GM12878 (cell line): ENCODE data around the gene CD63. TPM values are rescaled to one million over a fixed set of nuclear protein-coding genes. Genes with fewer than 3 reads are reported as not detected.

ENCODE experiments used
- ATAC-seq: fragments of 200-7000 bp; cut with Tn5 transposase; 3 replicates; pipeline ENCODE4 v1.9.1; 2020; ENCODE audit warnings: mild to moderate bottlenecking, moderate library complexity
- BruUV-seq: library from RNA; stranded (reverse); fragments of 400-500 nt; replicated peaks from 2 replicates; lab custom pipeline; 2021; lab: Mats Ljungman, UMichigan
- CTCF ChIA-PET: fragments of 300-600 bp; sonication (Branson Sonifier 250); formaldehyde crosslinking; extraction: SDS; loops from one replicate; lab custom pipeline; 2021; ENCODE audit warnings: inconsistent platforms; lab: Yijun Ruan, JAX
- POLR2A ChIA-PET: fragments of 350-600 bp; formaldehyde crosslinking; extraction: SDS; loops from one replicate; lab custom pipeline; 2021; ENCODE audit warnings: inconsistent platforms; lab: Charles Lee
- RAD21 ChIA-PET: fragments of 300-600 bp; sonication (Branson Sonifier 250); formaldehyde crosslinking; loops from one replicate; lab custom pipeline; 2023; ENCODE audit warnings: antibody characterized with exemption; ENCODE audit not compliant: unreplicated experiment; lab: Charles Lee
- SMC1A ChIA-PET: fragments of 300-600 bp; sonication (Branson Sonifier 250); formaldehyde crosslinking; loops from one replicate; lab custom pipeline; 2023; ENCODE audit not compliant: unreplicated experiment, uncharacterized antibody; lab: Charles Lee
- DNase-seq: peaks from one replicate; pipeline ENCODE4 v3.0.0-alpha.2; 2011; ENCODE audit warnings: low read depth, low spot score
- FAIRE-seq: peaks from 3 replicates; lab custom pipeline; 2011; peaks lifted over from hg19 to GRCh38; lab: Jason Lieb, UNC
- H2AFZ ChIP-seq: 2 replicates; pipeline ENCODE4 v1.6.0; 2011; ENCODE audit warnings: low read depth, low read length, control low read depth; ENCODE audit not compliant: control insufficient read depth
- H3K27ac ChIP-seq: 2 replicates; pipeline ENCODE4 v1.5.1; 2011; ENCODE audit warnings: control low read depth; ENCODE audit not compliant: control insufficient read depth, insufficient read depth
- H3K27me3 ChIP-seq, 2 experiments: replicated peaks in 1 of 2; 2 replicates each; pipeline versions ENCODE4 v1.6.0 to v1.6.1; 2011; ENCODE audit warnings: low read length in 1 of 2; ENCODE audit not compliant: control insufficient read depth in 2 of 2, insufficient read depth in 2 of 2
- H3K36me3 ChIP-seq, 2 experiments: 2 replicates each; pipeline ENCODE4 v1.5.1; 2011; ENCODE audit warnings: low read length in 1 of 2; ENCODE audit not compliant: control insufficient read depth in 2 of 2, insufficient read depth in 2 of 2
- H3K4me1 ChIP-seq: 2 replicates; pipeline ENCODE4 v1.6.1; 2011; ENCODE audit warnings: mild to moderate bottlenecking, low read length, moderate library complexity, mixed read lengths; ENCODE audit not compliant: control insufficient read depth, insufficient read depth
- H3K4me2 ChIP-seq: 2 replicates; pipeline ENCODE4 v1.6.0; 2011; ENCODE audit warnings: control low read depth; ENCODE audit not compliant: control insufficient read depth, insufficient read depth
- H3K4me3 ChIP-seq: fragments of 200-600 bp; sonication (generic); 2 replicates; pipeline ENCODE4 v1.5.1; 2016
- H3K79me2 ChIP-seq: 2 replicates; pipeline ENCODE4 v1.6.0; 2011; ENCODE audit warnings: low read length; ENCODE audit not compliant: control insufficient read depth, insufficient read depth
- H3K9ac ChIP-seq: 2 replicates; pipeline ENCODE4 v1.8.0; 2011; ENCODE audit warnings: low read length, control low read depth, mixed read lengths; ENCODE audit not compliant: control insufficient read depth, insufficient read depth
- H3K9me3 ChIP-seq: replicated peaks from 3 replicates; pipeline ENCODE4 v1.5.1; 2011; ENCODE audit warnings: mild to moderate bottlenecking, low read length; ENCODE audit not compliant: control insufficient read depth, insufficient read depth
- H4K20me1 ChIP-seq: 2 replicates; pipeline ENCODE4 v1.6.0; 2011; ENCODE audit not compliant: control insufficient read depth, insufficient read depth
- BACH1 ChIP-seq: fragments of 450-650 bp; IDR thresholded peaks from 2 replicates; pipeline ENCODE4 v1.6.1; 2017; ENCODE audit warnings: mild to moderate bottlenecking, borderline replicate concordance
- CBX5 ChIP-seq: sonication (generic); IDR thresholded peaks from 2 replicates; pipeline ENCODE4 v1.6.1; 2016; ENCODE audit warnings: low read depth, moderate library complexity, mild to moderate bottlenecking, inconsistent platforms
- CREM ChIP-seq: IDR thresholded peaks from 2 replicates; pipeline ENCODE4 v1.6.1; 2014; ENCODE audit warnings: antibody characterized with exemption, low read depth
- ELK1 ChIP-seq: IDR thresholded peaks from 2 replicates; pipeline ENCODE4 v1.6.1; 2012; ENCODE audit warnings: low read depth, low read length, improper control_type of control experiment
- EP300 ChIP-seq, 2 experiments: fragments of 150-350 bp in 1 of 2; IDR thresholded peaks; 2 replicates each; pipeline ENCODE4 v1.6.1; 2011 to 2012; ENCODE audit warnings: low read depth in 2 of 2, low read length in 2 of 2, borderline replicate concordance in 1 of 2, improper control_type of control experiment in 1 of 2, inconsistent platforms in 1 of 2; ENCODE audit not compliant: control insufficient read depth in 1 of 2
- ETV6 ChIP-seq, 2 experiments: fragments of 450-650 bp in 1 of 2; IDR thresholded peaks in 1 of 2; conservative IDR thresholded peaks in 1 of 2; 2 replicates each; pipeline ENCODE4 v1.6.1; 2014; ENCODE audit warnings: antibody characterized with exemption in 1 of 2, borderline replicate concordance in 1 of 2, low read depth in 1 of 2, mild to moderate bottlenecking in 1 of 2, moderate library complexity in 1 of 2
- HDAC6 ChIP-seq: fragments of 200-600 bp; sonication (generic); IDR thresholded peaks from one replicate; pipeline ENCODE4 v1.8.0; 2017; ENCODE audit warnings: antibody characterized with exemption; ENCODE audit not compliant: unreplicated experiment
- LARP7 ChIP-seq: fragments of 450-650 bp; IDR thresholded peaks from 2 replicates; pipeline ENCODE4 v1.6.1; 2017; ENCODE audit warnings: mild to moderate bottlenecking
- NBN ChIP-seq: fragments of 450-650 bp; IDR thresholded peaks from 2 replicates; pipeline ENCODE4 v1.6.1; 2016
- PML ChIP-seq: IDR thresholded peaks from 2 replicates; pipeline ENCODE4 v1.6.1; 2012; ENCODE audit warnings: low read length, inconsistent platforms
- SMARCA5 ChIP-seq: fragments of 450-650 bp; IDR thresholded peaks from 2 replicates; pipeline ENCODE4 v1.6.1; 2017; ENCODE audit warnings: mild to moderate bottlenecking
- WGBS: methylation state at CpG from one replicate; pipeline ENCODE4 v1.1.6; 2016; ENCODE audit warnings: low lambda C conversion rate; ENCODE audit not compliant: insufficient replicate concordance, insufficient coverage; ENCODE audit errors: missing lambda C conversion rate; 5-methylcytosine and 5-hydroxymethylcytosine counted together
- in situ Hi-C: fragments of 300-500 bp; cut with MboI; formaldehyde crosslinking; loops from 9 replicates; pipeline ENCODE4 v1.14.3; 2018; ENCODE audit warnings: mixed read lengths
- intact Hi-C: fragments of 100-400 bp; cut with micrococcal nuclease; formaldehyde crosslinking; loops from one replicate; pipeline ENCODE4 v1.14.2; 2022; ENCODE audit not compliant: unreplicated experiment
- polyA plus RNA-seq, 11 experiments: library from polyadenylated mRNA; depleted of rRNA in 4 of 11; unstranded in 6 of 11; stranded (reverse) in 5 of 11; fragments of >200 nt; fragmentation: Nextera tagmentation in 4 of 11; fragmentation: Illumina TruSeq in 1 of 11; extraction: Ambion mirVana in 4 of 11; extraction: Trizol in 1 of 11; gene quantifications; 1 replicate in 1 of 11; 2 replicates in 10 of 11; pipeline versions ENCODE4 v1.2.1 to v1.2.3, GENCODE V29; 2011 to 2016; ENCODE audit warnings: inconsistent platforms in 2 of 11, missing spikeins in 2 of 11, low read depth in 1 of 11
- total RNA-seq, 4 experiments: library from RNA; depleted of rRNA in 3 of 4; stranded (reverse); fragments of >200 nt in 3 of 4; fragmentation: Illumina TruSeq in 1 of 4; extraction: Trizol in 1 of 4; gene quantifications; 2 replicates each; pipeline versions ENCODE4 v1.2.1 to v1.2.3, GENCODE V29; 2013 to 2021
- TF ChIP-seq, protein P1 (sequence below): IDR thresholded peaks from 2 replicates; pipeline ENCODE4 v1.6.1; 2012; ENCODE audit warnings: improper control_type of control experiment, low read depth, low read length; ENCODE audit not compliant: insufficient replicate concordance

The CD63 gene
- total and polyA plus RNA-seq, 10 of the 15 experiments (the other 5 are each of a cell fraction or from before 2014, with no cell fraction given) = 147 to 220 (median 183) TPM

- H3K9me3 ChIP-seq = no peaks in the 10 kb centered on the region; the same call in 2 of the 3 replicates
- no peak for ATAC-seq
- 77% methylated on average over 2 of the region's 2 CpGs for WGBS
- in situ Hi-C loops = no loop called here
- FAIRE-seq = no peak
- no peak overlapping the region for H3K9ac ChIP-seq
- no peak overlapping the region for H3K27ac ChIP-seq
- TF ChIP-seq HDAC6 (no peak), ELK1 (no peak), ETV6 (conservative IDR thresholded peaks at IDR 0.05 in 1 of 2, IDR thresholded peaks at IDR 0.05 in 1 of 2; ENCODE audit: borderline replicate concordance in 1 of 2, low read depth in 1 of 2) (no peak), CBX5 (no peak), LARP7 (no peak), CREM (no peak), BACH1 (no peak), EP300 (IDR thresholded peaks at IDR 0.05; ENCODE audit: borderline replicate concordance in 1 of 2, control insufficient read depth in 1 of 2, low read depth in 2 of 2, low read length in 2 of 2) (no peak), SMARCA5 (no peak), PML (no peak), NBN (no peak)
- TF ChIP-seq, protein P1, sequence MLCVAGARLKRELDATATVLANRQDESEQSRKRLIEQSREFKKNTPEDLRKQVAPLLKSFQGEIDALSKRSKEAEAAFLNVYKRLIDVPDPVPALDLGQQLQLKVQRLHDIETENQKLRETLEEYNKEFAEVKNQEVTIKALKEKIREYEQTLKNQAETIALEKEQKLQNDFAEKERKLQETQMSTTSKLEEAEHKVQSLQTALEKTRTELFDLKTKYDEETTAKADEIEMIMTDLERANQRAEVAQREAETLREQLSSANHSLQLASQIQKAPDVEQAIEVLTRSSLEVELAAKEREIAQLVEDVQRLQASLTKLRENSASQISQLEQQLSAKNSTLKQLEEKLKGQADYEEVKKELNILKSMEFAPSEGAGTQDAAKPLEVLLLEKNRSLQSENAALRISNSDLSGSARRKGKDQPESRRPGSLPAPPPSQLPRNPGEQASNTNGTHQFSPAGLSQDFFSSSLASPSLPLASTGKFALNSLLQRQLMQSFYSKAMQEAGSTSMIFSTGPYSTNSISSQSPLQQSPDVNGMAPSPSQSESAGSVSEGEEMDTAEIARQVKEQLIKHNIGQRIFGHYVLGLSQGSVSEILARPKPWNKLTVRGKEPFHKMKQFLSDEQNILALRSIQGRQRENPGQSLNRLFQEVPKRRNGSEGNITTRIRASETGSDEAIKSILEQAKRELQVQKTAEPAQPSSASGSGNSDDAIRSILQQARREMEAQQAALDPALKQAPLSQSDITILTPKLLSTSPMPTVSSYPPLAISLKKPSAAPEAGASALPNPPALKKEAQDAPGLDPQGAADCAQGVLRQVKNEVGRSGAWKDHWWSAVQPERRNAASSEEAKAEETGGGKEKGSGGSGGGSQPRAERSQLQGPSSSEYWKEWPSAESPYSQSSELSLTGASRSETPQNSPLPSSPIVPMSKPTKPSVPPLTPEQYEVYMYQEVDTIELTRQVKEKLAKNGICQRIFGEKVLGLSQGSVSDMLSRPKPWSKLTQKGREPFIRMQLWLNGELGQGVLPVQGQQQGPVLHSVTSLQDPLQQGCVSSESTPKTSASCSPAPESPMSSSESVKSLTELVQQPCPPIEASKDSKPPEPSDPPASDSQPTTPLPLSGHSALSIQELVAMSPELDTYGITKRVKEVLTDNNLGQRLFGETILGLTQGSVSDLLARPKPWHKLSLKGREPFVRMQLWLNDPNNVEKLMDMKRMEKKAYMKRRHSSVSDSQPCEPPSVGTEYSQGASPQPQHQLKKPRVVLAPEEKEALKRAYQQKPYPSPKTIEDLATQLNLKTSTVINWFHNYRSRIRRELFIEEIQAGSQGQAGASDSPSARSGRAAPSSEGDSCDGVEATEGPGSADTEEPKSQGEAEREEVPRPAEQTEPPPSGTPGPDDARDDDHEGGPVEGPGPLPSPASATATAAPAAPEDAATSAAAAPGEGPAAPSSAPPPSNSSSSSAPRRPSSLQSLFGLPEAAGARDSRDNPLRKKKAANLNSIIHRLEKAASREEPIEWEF = no peak
- POLR2A ChIA-PET = no interaction called here
- SMC1A ChIA-PET = interaction anchor here (1.0 to 3.6 kb wide), 3 partner anchors 11 to 20 kb away, joined by 4 to 21 read pairs (median 5); no protein-coding TSS in a partner anchor
- no peaks in the 10 kb centered on the region for H3K4me1 ChIP-seq
- no peak overlapping the region for H3K4me3 ChIP-seq
- H3K4me2 ChIP-seq = no peak overlapping the region
- H3K27me3 ChIP-seq = no peaks in the 10 kb centered on the region
- DNase-seq = no peak
- peaks cover 15 to 40% of the 10 kb centered on the region in 2 experiments for H3K36me3 ChIP-seq
- H3K79me2 ChIP-seq = no peaks in the 10 kb centered on the region
- no peak overlapping the region for H2AFZ ChIP-seq
- BruUV-seq = no TSS peak
- RAD21 ChIA-PET = no interaction called here
- H4K20me1 ChIP-seq = no peaks in the 10 kb centered on the region
- CTCF ChIA-PET = interaction anchor here (1.4 to 2.7 kb wide), 5 partner anchors 10 to 183 kb away, joined by 3 to 12 read pairs (median 4); no protein-coding TSS in a partner anchor
- intact Hi-C loops = no loop called here
Measured at GRCh38 chr12:55757701-55758100, 28.9 kb upstream of the CD63 start.
